H1 (cell line): ENCODE data around the gene RAB11FIP5.

Experiments
- ATF3 ChIP-seq: IDR thresholded peaks from 2 replicates; pipeline ENCODE4 v1.6.1; 2011; ENCODE audit warnings: low read depth, mild to moderate bottlenecking, low read length; ENCODE audit not compliant: insufficient read depth
- CTCF ChIP-seq, 3 experiments: IDR thresholded peaks; 1 replicate in 2 of 3; 2 replicates in 1 of 3; pipeline versions ENCODE4 v1.5.1 to v1.6.1; 2011; ENCODE audit warnings: low read length in 3 of 3, mild to moderate bottlenecking in 3 of 3, inconsistent platforms in 2 of 3, low read depth in 1 of 3, moderate library complexity in 1 of 3; ENCODE audit not compliant: insufficient read depth in 1 of 3; ENCODE audit errors: control extremely low read depth in 1 of 3
- EP300 ChIP-seq, 2 experiments: IDR thresholded peaks; 1 replicate in 1 of 2; 2 replicates in 1 of 2; pipeline ENCODE4 v1.6.1; 2011 to 2012; ENCODE audit warnings: low read depth in 2 of 2, low read length in 2 of 2, mild to moderate bottlenecking in 2 of 2, borderline replicate concordance in 1 of 2, inconsistent platforms in 1 of 2, moderate library complexity in 1 of 2
- EZH2 ChIP-seq: fragments of 200-600 bp; sonication (generic); IDR thresholded peaks from 2 replicates; pipeline ENCODE4 v1.7.1; 2012; ENCODE audit warnings: low read depth, mild to moderate bottlenecking, moderate library complexity, low read length, inconsistent platforms; ENCODE audit not compliant: severe bottlenecking
- GABPA ChIP-seq: IDR thresholded peaks from 2 replicates; pipeline ENCODE4 v1.6.1; 2011; ENCODE audit warnings: mild to moderate bottlenecking, low read length, moderate library complexity, borderline replicate concordance; ENCODE audit not compliant: insufficient read depth
- HDAC6 ChIP-seq: IDR thresholded peaks from one replicate; pipeline ENCODE4 v1.7.1; 2012; ENCODE audit warnings: low read depth, mild to moderate bottlenecking, inconsistent platforms, low read length, moderate library complexity
- MAX ChIP-seq: IDR thresholded peaks from 2 replicates; pipeline ENCODE4 v1.6.1; 2012; ENCODE audit warnings: inconsistent platforms
- NRF1 ChIP-seq: IDR thresholded peaks from 2 replicates; pipeline ENCODE4 v1.6.1; 2011; ENCODE audit warnings: mild to moderate bottlenecking, low read depth, low read length, improper control_type of control experiment
- RAD21 ChIP-seq, 2 experiments: IDR thresholded peaks in 1 of 2; conservative IDR thresholded peaks in 1 of 2; 2 replicates each; pipeline ENCODE4 v1.6.1; 2011; ENCODE audit warnings: low read depth in 2 of 2, low read length in 2 of 2, improper control_type of control experiment in 1 of 2, inconsistent platforms in 1 of 2, mild to moderate bottlenecking in 1 of 2, moderate library complexity in 1 of 2
- RFX5 ChIP-seq: IDR thresholded peaks from 2 replicates; pipeline ENCODE4 v1.6.1; 2011; ENCODE audit warnings: low read depth, low read length, improper control_type of control experiment, borderline replicate concordance
- SP1 ChIP-seq: IDR thresholded peaks from 2 replicates; pipeline ENCODE4 v1.6.1; 2011; ENCODE audit warnings: low read depth, low read length
- TAF1 ChIP-seq: IDR thresholded peaks from 2 replicates; pipeline ENCODE4 v1.6.1; 2011; ENCODE audit warnings: mild to moderate bottlenecking, low read depth, low read length
- TAF7 ChIP-seq: optimal IDR thresholded peaks from 2 replicates; pipeline ENCODE3; 2011; ENCODE audit warnings: low read depth, mild to moderate bottlenecking, inconsistent platforms, low read length, moderate library complexity, borderline replicate concordance
- TEAD4 ChIP-seq: IDR thresholded peaks from 2 replicates; pipeline ENCODE4 v1.6.1; 2012; ENCODE audit warnings: low read depth, low read length, inconsistent platforms, mixed read lengths

- TF ChIP-seq CTCF (IDR thresholded peaks at IDR 0.05; ENCODE audit: control extremely low read depth in 1 of 3, insufficient read depth in 1 of 3, low read depth in 1 of 3, low read length in 3 of 3) (no peak), TEAD4 (no peak), EZH2 (no peak), SP1 (no peak), NRF1 (no peak), GABPA (no peak), RFX5 (no peak), RAD21 (IDR thresholded peaks at IDR 0.05 in 1 of 2, conservative IDR thresholded peaks at IDR 0.05 in 1 of 2; ENCODE audit: low read depth in 2 of 2, low read length in 2 of 2) (no peak), TAF1 (no peak), EP300 (IDR thresholded peaks at IDR 0.05; ENCODE audit: borderline replicate concordance in 1 of 2, low read depth in 2 of 2, low read length in 2 of 2) (no peak), HDAC6 (no peak), TAF7 (no peak), ATF3 (no peak), MAX (no peak)
Observed at GRCh38 chr2:73089270-73090030, 23.3 kb downstream of the RAB11FIP5 start.
